ENCODE results near the gene CYGB.
"Not testable (repeated sequence)": the region's sequence is repeated elsewhere in the genome, so short reads cannot be mapped to it uniquely, and the experiment has no call there.

Gene CYGB

DNA sequence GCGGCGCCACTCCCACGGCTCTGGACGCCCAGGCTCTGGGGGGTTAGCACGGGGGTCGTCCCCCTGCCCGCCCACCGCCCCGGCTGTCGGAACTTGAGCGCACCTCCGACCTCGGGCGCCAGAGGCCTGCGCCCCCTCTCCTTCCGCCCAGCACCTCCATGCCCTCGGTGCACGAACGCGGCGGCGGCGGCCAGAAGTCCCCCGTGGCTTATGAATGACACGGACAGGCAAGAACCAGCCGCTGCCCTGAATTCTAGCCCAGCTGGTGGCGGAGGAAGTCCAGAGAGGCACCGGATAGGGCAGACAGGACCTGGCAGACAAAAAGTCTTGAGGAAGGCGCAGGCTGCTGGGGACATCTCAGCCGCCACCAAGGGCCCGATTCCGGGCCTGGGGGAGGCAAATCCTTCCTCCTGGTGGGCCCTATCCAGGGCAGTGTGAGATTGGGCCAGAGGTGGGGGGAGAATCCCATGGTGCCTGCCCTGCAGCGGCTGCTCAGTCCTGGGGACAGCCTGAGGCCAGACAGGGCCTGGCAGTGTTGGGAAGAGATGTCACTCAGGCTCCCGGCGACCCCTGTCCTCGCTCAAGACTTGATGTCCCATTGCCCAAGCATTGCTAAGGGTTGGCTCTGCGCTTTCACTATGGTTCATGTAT, 897 bp upstream of the CYGB start:
- DNase-seq (ENCODE audit: low read depth): no peak

DNA sequence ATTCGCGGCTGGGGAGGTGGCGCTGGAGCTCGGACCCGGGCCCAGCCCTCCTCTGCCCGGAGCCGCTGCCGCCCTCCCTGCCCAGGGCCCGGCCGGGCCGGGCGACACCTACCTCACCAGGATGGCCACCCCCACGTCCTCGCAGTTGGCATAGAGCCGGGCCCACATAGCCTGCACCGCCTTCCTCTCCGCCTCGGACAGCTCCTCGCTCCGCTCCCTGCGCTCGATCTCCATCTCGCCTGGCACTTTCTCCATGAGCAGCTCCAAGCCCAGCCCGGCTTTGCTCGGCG, 276 bp downstream of the CYGB start:
- DNase-seq (ENCODE audit: low read depth): no peak

DNA sequence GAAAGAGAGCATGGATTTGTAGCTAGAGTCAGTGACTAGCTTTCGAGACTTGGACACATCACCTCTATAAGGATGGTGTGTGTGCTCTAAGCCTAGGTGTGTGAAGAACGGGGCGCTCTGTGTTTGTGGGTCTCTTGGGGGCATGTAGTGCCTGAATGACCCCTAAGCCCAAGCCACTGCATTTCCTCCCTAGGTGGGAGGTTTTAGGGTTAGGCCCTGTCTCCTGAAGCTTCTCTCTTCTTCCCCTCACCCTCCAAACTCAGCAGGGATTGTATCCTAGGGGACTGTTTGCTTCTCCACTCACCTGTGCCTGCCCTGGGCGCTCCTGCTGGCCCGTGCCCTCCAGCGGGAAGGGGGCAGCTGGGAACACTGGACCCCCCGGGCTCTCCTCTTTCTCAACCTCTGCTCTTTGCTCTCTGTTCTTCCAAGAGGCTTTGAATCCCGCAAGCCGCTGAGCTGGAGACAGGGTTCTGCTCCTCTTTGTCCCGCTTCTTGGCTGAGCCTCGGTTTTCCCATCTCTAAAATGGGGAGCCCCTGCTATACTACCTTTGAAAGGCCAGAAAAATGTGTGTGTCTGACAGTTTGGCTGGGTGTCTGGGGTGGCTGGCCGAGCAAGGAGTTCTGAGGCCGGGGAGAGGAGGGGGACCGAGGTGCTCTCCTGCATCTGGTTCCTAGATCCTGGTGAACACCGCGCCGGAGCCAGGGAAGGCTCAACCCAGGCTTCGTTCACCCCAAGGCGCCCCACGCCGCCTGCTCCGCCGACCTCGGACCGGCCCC, 810 bp downstream of the CYGB start:
- DNase-seq (ENCODE audit: low read depth): no peak

DNA sequence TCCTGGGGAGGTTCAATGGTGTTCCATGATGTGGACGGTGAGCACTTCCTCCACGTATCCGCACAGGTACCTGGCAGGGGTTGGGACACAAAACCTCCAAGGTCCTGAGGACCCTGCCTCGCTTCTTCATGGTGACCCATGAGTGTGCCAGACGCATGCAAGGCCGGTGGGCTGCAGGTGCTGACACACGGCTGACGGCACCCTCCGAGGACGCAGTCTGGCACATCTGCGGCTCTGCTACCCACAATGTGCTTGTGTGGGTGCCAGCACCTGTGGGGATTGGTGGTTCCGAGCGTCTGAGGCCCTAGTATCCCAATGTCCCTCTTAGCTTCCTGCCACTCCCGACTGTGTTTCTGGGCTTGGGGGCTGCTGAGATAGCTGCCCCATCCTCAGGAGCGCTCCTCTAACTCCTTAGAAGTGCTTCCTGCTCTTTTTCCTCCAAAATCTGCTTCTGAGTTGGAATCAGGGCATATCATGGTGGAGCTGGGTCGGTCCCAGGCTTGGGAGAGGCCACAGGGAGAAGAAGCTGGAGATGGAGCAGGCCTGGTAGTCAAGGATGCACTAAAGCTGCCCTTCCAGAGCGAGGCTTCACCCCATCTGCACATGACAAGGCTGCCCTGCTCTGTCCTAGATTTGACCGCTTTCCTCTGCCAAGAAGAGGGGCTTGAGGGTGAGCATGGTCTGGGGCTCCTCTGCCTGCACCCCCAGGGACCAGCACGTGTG, 1.6 kb downstream of the CYGB start:
- DNase-seq (ENCODE audit: low read depth): no peak

DNA sequence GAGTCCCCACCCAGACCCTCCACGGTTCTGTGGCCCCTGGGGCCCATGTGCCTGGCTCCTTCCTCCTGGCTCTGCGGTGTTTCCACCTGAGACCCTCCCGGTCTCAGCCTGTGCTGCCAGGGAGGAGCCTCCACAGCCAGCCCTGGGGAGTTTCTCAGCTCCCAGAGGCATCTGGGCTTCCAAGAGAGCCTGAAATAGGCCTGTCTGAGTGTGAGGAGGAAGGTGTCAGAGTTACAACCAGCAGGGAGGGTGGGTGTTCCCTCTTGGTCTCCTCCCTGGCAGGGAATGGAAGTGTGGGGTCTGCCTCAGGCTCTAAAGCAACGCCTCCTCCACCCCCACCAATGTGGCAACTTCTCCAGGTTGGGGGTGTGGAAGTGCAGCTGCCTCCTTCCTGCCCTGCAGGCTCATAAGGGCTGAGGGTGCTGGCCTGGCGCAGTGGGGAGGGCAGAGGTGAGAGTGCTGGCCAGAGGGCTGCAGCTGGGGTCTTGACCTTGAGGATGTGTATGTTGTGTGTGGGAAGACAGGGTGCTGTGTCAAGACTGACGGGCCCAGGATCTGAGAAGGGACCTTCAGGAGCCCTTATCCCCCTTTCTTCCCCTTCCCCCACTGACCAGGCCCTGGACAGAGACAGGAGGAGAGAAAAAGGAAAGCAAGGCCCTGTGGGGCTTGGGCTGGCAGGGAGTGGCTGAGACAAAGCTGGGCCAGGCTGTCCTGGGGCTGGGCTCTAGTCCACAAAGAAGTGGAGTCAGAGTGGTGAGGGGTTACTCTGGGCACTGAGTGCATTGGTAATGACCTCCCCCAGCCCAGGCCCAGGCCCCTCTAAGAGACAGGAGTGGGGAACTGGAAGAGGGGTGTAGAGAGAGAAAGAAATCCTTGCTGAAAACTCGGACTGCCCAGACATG, 2.4 kb downstream of the CYGB start:
- no peak for DNase-seq (ENCODE audit: low read depth)

DNA sequence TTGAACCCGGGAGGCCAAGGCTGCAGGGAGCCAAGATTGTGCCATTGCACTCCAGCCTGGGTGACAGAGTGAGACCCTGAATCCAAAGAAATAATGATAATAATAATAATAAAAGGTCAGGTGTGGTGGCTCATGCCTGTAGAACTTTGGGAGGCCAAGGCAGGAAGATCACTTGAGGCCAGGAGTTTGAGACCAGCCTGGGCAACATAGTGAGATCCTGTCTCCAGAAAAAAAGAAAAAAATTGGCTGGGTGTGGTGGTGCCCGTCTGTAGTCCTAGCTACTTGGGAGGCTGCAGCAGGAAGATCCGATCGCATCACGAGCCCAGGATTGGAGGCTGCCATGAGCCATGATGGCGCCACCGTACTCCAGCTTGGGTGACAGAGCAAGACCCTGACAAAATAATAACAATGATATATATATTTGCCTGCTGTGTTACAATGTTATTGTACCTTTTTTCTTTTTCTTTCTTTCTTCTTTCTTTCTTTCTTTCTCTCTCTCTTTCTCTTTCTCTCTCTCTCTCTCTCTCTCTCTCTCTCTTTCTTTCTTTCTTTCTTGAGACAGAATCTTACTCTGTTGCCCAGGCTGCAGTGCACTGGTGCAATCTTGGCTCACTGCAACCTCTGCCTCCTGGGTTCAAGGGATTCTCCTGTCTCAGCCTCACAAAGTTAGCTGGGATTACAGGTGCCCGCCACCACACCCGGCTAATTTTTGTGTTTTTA, 3.7 kb downstream of the CYGB start:
- DNase-seq (ENCODE audit: low read depth): not testable (repeated sequence)

DNA sequence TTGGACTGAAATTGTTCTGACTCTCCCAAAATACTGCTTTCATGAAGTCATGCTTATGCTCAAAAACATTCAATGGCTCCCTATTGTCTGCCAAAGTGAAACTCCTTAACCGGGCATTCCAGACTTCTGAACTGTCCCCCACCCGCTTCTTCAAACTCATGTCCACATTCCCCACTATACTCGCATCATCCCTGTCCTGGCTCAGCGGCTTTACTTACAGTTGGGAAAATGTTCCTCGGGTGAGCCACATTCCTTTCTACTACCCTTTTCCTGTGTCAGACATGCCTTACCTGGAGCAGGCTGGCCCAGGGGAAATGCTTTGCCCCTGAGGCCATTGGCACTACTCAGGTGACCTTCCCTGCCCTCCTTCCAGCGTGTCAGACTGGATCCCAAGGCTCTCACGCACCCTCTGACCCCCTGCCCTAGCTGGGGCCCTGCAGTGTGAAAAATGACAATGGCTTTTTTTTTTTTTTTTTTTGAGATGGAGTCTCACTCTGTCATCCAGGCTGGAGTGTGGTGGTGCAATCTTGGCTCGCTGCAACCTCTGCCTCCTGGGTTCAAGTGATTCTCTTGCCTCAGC, 5.3 kb downstream of the CYGB start:
- no peak for DNase-seq (ENCODE audit: low read depth)

DNA sequence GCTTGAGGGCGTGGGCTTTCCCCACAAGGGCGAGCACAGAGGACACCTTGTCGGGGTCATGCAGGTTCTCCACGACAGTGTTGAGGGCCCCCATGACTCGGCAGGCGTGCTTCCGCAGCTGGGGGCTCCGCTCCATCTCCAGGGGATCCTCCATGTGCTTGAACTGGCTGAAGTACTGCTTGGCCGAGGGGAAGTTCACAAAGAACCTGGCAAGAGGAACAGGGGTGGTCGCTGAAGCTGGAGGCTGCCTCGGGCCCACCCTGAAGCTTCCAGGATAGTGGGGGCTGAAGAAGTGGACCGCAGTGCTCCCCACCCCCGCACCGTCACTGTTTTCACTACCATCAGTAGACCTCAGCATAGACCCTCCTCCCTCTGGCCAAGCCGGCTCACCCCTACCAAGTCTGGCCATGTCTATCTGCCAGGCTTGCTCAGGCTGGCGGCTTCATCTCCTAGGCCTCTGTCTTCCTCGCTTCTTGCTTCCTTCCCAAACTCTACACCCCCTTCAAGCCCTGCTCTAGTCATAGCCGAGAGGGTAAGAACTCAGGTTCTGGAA, 5.9 kb downstream of the CYGB start:
- no peak for DNase-seq (ENCODE audit: low read depth)

DNA sequence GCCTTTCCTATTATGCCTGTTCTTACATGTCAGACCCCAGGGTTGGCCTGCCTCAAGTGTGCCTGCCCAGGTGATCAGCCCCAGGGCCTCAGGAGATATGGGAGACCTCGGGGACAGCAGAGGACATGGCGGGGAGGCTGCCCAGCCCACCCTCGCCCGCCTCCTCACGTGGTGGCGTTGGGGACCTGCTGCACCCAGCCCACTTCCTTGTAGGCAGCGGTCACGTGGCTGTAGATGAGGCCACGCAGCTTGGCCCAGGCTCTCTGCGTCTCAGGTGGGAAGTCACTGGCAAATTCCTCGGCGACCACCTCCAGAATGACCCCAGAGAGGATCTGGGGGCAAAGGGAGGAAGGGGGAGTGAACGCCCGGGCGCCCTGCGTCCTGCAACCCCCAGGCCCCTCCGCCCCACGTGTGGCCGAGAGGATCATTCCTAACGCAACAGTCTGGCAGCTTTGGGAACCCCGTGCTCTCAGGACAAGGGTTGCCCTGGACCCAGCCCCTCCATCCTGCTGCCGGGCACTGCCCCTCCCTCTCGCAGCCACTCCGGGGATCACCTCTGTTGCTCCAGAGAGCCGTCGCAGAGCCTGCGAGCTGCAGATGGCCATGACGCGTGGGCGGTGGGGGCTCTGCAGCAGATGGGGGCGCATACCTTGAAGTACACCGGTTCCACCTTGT, 6.6 kb downstream of the CYGB start:
- no peak for DNase-seq (ENCODE audit: low read depth)

DNA sequence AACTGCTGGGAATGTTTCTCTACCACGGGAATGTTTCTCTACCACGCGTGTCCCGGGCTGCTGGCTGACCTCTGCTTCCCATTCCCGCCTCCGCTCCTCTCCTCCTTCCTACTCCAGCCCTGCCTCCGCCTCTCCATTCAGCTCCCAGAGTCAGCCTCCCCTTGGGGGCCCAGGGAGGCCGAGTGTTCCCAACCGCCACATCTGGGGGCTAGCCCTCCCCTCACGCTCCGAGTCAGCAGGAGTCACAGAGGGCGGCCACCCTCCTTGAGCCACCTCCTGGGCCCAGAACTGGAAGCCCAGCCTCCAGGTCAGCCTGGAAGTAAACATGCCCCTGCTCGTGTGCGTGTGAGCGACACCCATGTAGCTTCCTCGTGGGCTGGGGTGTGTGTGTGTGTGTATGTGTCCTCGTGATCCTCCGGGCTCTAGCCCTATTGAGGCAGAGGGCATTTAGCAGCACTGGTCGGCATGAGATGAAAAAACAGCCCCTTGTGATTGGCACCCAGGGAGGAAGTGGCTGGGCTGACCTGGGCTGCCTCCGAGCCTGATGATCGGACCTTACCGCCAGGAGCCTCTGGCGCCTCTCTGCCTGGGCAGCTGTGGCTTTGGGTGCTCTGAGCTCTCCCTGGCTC, 7.3 kb downstream of the CYGB start:
- no peak for DNase-seq (ENCODE audit: low read depth)

DNA sequence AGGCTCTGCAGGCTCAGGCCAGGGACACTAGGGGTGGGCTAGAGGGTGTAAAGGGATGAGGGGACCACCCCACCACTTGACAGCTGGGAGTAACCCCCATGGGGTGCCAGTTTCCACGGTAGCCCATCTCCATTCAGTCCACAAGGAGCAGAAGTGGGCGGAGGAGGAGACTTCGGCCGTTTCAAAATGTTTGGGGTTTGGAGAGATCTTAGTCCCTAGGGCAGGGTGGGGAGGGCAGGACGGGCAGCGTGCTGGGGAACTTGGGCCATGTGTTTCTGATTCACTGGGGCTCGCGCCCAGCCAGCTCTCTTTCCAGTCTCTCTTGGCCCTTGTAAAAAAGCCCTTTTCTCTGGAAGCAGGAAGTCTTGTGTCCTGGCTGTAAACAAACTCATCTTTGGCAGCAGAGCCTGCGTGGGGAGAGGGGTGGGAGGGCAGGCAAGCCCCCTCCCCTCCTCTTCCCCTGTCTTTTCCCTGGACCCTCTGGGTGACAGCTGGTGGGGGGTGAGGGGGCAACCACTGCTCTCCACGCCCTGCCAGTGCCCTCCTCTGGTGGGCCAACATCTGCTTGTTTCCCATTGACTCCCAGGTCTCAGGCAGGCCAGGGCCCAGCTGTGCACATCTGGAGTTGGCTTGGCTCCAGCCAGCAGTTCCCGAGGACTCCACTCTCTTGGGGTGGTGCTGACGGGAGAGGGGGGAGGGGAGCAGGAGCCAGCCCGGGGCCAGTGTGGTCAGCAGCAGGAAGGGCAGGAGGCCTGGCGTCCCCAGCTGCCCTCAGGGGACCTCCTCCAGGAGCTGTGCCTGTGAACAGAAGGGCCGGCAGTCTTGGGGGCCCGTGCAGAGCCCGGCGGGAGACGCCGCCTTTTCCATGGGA, 8.1 kb downstream of the CYGB start:
- no peak for DNase-seq (ENCODE audit: low read depth)

DNA sequence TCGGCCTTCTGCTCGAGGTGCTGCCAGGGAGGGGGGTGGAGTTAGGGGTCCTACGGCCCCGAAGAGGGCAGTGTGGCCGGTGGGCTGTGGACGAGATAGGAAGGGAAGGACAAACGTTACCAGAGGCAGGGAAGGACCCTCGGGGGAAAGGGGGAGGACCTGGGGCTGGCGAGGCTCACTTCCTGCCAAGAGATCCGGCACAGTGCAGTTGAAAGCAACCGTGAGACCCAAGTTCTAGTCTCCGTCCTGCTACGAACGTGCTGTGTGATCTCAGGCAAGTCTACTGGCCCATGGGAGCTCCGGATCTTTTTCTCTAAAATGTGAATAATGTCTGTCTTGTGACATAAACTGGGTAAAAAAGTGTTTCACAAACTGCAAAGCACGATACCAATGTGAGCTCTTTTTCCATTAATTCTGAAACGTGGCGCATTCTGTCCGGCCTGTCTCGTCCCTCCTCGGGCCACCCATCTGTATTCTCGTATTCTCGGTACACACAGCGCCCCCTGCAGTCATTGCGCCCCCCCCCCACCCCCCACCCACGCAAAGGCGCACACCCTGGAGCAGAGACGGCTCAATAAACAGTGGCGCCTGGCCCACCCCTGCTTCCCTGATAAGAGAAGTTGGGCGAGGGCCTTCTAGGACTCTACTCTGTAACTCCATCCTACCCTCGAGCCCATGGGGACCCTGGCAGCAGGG, 8.8 kb downstream of the CYGB start:
- DNase-seq (ENCODE audit: low read depth): no peak

DNA sequence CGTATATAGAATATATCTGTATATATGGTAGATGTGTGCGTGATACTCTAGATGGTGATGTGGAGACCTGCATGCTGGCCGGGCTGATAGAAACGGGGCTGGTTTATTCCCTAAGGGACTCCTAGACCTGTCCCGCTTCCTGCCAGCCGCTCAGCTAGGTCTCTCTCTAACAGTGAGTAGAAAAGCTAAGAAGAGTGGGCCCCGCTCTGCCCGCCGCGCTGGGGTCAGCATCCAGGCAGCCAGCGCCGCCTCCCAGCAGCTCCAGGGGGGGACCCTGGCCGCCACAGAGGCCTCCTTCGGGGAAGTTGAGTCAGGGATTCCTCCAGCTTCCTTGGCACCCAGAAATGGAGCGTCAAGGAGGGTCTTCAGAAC, 9.4 kb downstream of the CYGB start:
- DNase-seq (ENCODE audit: low read depth): no peak

DNA sequence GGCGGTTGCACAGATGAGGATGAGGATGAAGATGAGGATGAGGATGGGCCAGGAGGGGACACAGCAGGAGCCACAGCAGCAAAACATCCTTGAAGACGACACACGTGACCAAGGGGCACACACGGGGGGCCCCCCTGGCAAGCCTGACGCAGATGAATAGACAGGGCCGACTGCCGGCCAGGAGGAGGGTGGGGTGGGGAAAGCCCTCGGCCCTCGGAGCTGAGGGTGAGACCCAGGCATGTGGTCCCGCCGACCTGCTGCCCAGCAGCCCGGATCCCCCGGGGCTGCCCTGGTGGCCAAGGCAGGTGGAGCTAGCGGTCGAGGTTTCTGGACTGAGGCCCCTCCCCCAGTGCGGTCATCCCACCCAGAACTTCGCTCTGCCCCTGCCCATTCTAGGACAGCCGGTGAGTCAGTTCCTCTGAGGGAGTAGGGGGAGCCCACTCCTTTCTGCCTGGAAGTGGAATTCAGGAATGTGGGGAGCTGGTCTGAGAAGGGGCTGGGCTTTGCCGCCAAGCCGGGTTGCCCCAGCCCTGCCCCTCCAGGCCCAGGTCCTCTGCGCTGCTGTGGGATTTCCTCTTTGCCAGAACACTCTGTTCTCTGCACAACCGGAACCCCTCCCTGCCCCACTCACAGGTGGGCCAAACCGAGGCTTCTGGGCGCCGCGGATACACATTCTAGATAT, 9.9 kb downstream of the CYGB start:
- DNase-seq (ENCODE audit: low read depth): peak; percentile 20

DNA sequence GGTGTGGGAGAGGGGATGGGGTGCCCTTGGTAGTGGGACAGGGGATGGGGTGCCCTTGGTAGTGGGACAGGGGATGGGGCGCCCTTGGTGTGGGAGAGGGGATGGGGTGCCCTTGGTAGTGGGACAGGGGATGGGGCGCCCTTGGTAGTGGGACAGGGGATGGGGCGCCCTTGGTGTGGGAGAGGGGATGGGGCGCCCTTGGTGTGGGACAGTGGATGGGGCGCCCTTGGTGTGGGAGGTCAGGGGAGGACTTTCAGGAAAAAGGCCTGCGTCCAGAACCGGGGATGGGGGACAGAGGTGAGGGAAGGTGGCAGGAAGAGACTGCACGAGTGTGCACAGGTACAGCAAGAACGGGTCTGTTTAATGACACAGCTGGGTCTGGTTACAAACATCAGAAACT, 10.5 kb downstream of the CYGB start:
- not testable (repeated sequence) for DNase-seq (ENCODE audit: low read depth)

DNA sequence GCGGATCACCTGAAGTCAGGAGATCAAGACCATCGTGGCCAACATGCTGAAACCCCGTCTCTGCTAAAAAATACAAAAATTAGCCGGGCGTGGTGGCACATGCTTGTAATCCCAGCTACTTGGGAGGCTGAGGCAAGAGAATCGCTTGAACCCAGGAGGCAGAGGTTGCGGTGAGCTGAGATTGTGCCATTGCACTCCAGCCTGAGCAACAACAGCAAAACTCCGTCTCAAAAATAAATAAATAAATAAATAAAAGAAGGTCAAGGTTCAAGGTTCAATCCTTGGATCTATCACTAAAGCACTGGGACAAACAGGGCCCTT, 12.0 kb downstream of the CYGB start:
- DNase-seq (ENCODE audit: low read depth): not testable (repeated sequence)

DNA sequence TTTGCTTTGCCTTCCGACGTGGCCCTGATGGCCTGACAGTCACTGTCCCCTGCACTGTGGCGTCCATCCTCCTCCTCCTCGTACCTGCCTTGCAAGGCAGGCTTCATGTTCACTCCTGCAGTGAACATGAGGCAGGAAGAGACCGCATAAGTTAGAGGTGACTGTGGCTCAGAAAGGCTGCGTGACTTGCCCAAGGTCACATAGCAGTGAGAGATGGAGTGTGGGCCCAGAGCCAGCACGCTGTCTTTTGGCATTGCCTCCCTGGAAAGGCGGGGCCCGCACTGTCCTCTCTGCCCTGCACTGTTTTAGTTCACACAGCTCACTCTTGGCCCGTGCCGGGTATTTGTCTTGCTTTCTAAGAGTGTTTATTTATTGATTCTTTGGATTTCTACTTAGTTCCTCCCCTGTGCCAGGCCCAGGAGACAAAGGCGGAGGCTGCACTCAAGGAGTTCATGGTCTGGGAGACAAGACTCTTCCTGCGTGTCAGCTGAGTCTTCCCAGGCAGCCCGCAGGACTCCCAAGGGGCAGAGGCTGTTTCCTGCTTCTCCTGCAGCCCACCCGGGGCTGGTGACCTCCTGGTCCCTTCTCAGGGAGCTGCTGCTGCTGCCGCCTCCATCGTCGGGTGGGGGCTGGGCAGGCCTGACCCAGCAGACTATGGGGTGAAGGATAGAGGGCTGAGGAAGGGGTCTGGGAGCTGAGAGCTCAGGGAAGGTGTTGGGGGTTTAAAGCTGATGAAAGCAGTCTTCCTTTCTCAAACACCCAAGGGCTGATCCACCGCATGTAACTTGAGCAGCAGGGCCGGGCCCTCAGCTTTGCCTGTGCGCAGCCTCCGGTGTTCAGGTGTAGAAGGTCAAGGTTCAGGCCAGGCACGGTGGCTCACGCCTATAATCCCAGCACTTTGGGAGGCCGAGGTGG, 12.7 kb downstream of the CYGB start:
- DNase-seq (ENCODE audit: low read depth): no peak
